ENCODE measurements around the gene SND1.

SND1 gene

GRCh38 chr7:127979113-127979727 is 327.2 kb downstream of the SND1 start:
- no peak for DNase-seq

- DNase-seq, result no peak
Observed at GRCh38 chr7:127979728-127980126, 327.7 kb downstream of the SND1 start.

GRCh38 chr7:127980901-127981300 is 328.9 kb downstream of the SND1 start:
- DNase-seq, result no peak

- DNase-seq, result no peak
Observed at GRCh38 chr7:127981965-127982364, 330.0 kb downstream of the SND1 start.

GRCh38 chr7:127983804-127984332 is 331.9 kb downstream of the SND1 start:
- no peak for DNase-seq

- no peak for DNase-seq
Observed at GRCh38 chr7:127986581-127987521, 334.9 kb downstream of the SND1 start.

GRCh38 chr7:127988751-127989150 is 336.8 kb downstream of the SND1 start:
- DNase-seq, result no peak

- DNase-seq, result no peak
Observed at GRCh38 chr7:127993317-127993716, 341.3 kb downstream of the SND1 start.

GRCh38 chr7:127993987-127994386 is 342.0 kb downstream of the SND1 start:
- DNase-seq, result no peak

GRCh38 chr7:127995156-127995880 is 343.3 kb downstream of the SND1 start:
- DNase-seq, result no peak

- DNase-seq, result no peak
Observed at GRCh38 chr7:127995881-127996215, 343.9 kb downstream of the SND1 start.

- DNase-seq, result no peak
Observed at GRCh38 chr7:127996253-127997071, 344.5 kb downstream of the SND1 start.

GRCh38 chr7:127997226-127997922 is 345.4 kb downstream of the SND1 start:
- no peak for DNase-seq

- no peak for DNase-seq
Observed at GRCh38 chr7:127998671-127999070, 346.7 kb downstream of the SND1 start.

- no peak for DNase-seq
Observed at GRCh38 chr7:128000048-128000447, 348.1 kb downstream of the SND1 start.

- no peak for DNase-seq
Observed at GRCh38 chr7:128000854-128001265, 348.9 kb downstream of the SND1 start.

GRCh38 chr7:128003167-128003566 is 351.2 kb downstream of the SND1 start:
- DNase-seq, result no peak

- no peak for DNase-seq
Observed at GRCh38 chr7:128003787-128004186, 351.8 kb downstream of the SND1 start.

- DNase-seq, result no peak
Observed at GRCh38 chr7:128004623-128005022, 352.6 kb downstream of the SND1 start.

GRCh38 chr7:128005117-128005516 is 353.1 kb downstream of the SND1 start:
- no peak for DNase-seq

GRCh38 chr7:128005759-128006159 is 353.8 kb downstream of the SND1 start:
- DNase-seq, result no peak
